ENCODE data around the gene ZBED1. TPM values are rescaled to one million over a fixed set of nuclear protein-coding genes. Genes with fewer than 3 reads are reported as not detected.

Gene ZBED1
- total RNA-seq, 4 donors from 2014 or later = 28.3 to 46.5 (median 34.2) TPM

GRCh38 chrX:2502668-2503519, 2.1 kb upstream of the ZBED1 start:
- DNase-seq (ENCODE audit: low spot score) = no peak

GRCh38 chrX:2502120-2502667, 1.4 kb upstream of the ZBED1 start:
- ATAC-seq (ENCODE audit: low FRiP score) (peak; percentile 5), DNase-seq (ENCODE audit: low spot score) (no peak)
- no peak for TF ChIP-seq CTCF (IDR thresholded peaks at IDR 0.05)

More at GRCh38 chrX:2502668-2503519, 2.1 kb upstream of the ZBED1 start:
- ATAC-seq (ENCODE audit: low FRiP score) = no peak
- TF ChIP-seq CTCF (IDR thresholded peaks at IDR 0.05) = no peak

GRCh38 chrX:2501559-2502102, 855 bp upstream of the ZBED1 start:
- no peak for ATAC-seq (ENCODE audit: low FRiP score)
- TF ChIP-seq CTCF (IDR thresholded peaks at IDR 0.05) = no peak

GRCh38 chrX:2500091-2500802, 529 bp downstream of the ZBED1 start:
- peak; percentile 62 for ATAC-seq (ENCODE audit: low FRiP score)

More at GRCh38 chrX:2501559-2502102, 855 bp upstream of the ZBED1 start:
- no peak for DNase-seq (ENCODE audit: low spot score)

GRCh38 chrX:2499507-2499906, 1.3 kb downstream of the ZBED1 start:
- DNase-seq (ENCODE audit: low spot score) (no peak), ATAC-seq (ENCODE audit: low FRiP score) (no peak)
- no peak for TF ChIP-seq CTCF (IDR thresholded peaks at IDR 0.05)

More at GRCh38 chrX:2500091-2500802, 529 bp downstream of the ZBED1 start:
- TF ChIP-seq CTCF (IDR thresholded peaks at IDR 0.05) = no peak
- DNase-seq (ENCODE audit: low spot score) = no peak

- DNase-seq (ENCODE audit: low spot score) = no peak
- ATAC-seq (ENCODE audit: low FRiP score) = no peak
- no peak for TF ChIP-seq CTCF (IDR thresholded peaks at IDR 0.05)
These were observed 1.9 kb downstream of the ZBED1 start for GRCh38 chrX:2498781-2499302.

Data from omental fat pad (tissue), 4 donors.